Lower leg skin (tissue), 3 donors: ENCODE data around the gene OR10X1.

Experiments
- CTCF ChIP-seq, 3 donors: fragments of 450-650 bp; IDR thresholded peaks; one replicate each; pipeline ENCODE4 v1.5.1; 2016; ENCODE audit warnings: antibody characterized with exemption in 3 of 3, mild to moderate bottlenecking in 3 of 3, moderate library complexity in 2 of 3
- POLR2A ChIP-seq, 2 donors: fragments of 450-650 bp; IDR thresholded peaks; one replicate each; pipeline ENCODE4 v1.6.1; 2016 to 2017; ENCODE audit warnings: antibody characterized with exemption in 2 of 2, mild to moderate bottlenecking in 1 of 2, moderate library complexity in 1 of 2

GRCh38 chr1:158534496-158534895, 45.2 kb downstream of the OR10X1 start:
- TF ChIP-seq POLR2A (IDR thresholded peaks at IDR 0.05) (no peak), CTCF (IDR thresholded peaks at IDR 0.05) (no peak)
